WTC11 (cell line): ENCODE measurements around the gene C9. TPM values are rescaled to one million over a fixed set of nuclear protein-coding genes. Genes with fewer than 3 reads are reported as not detected.

Experiments
- ATAC-seq: fragments of 200-7000 bp; cut with Tn5 transposase; 2 replicates; pipeline ENCODE4 v1.10.0; 2021; ENCODE audit warnings: mild to moderate bottlenecking, moderate library complexity
- CTCF ChIA-PET: fragments of 300-600 bp; sonication (Branson Sonifier 250); formaldehyde crosslinking; loops from one replicate; lab custom pipeline; 2021; ENCODE audit warnings: antibody characterized with exemption; lab: Charles Lee
- POLR2A ChIA-PET: fragments of 350-600 bp; sonication (Branson Sonifier 250); formaldehyde crosslinking; loops from one replicate; lab custom pipeline; 2021; ENCODE audit warnings: antibody characterized with exemption; lab: Charles Lee
- DNase-seq: peaks from one replicate; pipeline ENCODE4 v3.0.0; 2021; ENCODE audit warnings: low spot score
- H3K27ac Mint-ChIP-seq: 2 replicates; pipeline ENCODE4 v1.8.0; 2021; ENCODE audit warnings: mixed read lengths
- H3K27me3 Mint-ChIP-seq: 2 replicates; pipeline ENCODE4 v1.8.0; 2021; ENCODE audit warnings: low read depth, mild to moderate bottlenecking, moderate library complexity, mixed read lengths
- H3K36me3 Mint-ChIP-seq: 2 replicates; pipeline ENCODE4 v1.8.0; 2021; ENCODE audit warnings: mixed read lengths
- H3K4me1 Mint-ChIP-seq: 2 replicates; pipeline ENCODE4 v1.8.0; 2022; ENCODE audit warnings: mixed read lengths
- H3K4me3 Mint-ChIP-seq: 2 replicates; pipeline ENCODE4 v1.8.0; 2021; ENCODE audit warnings: mild to moderate bottlenecking, moderate library complexity, mixed read lengths
- H3K9me3 Mint-ChIP-seq: 2 replicates; pipeline ENCODE4 v1.8.0; 2021; ENCODE audit warnings: mixed read lengths
- ATF3 ChIP-seq: sonication (generic); formaldehyde crosslinking; conservative IDR thresholded peaks from 2 replicates; pipeline ENCODE4 v1.8.1; 2022; ENCODE audit warnings: mild to moderate bottlenecking, missing genetic modification reagents
- ATF6 ChIP-seq: sonication (generic); formaldehyde crosslinking; IDR thresholded peaks from 2 replicates; pipeline ENCODE4 v1.8.1; 2023; ENCODE audit warnings: mild to moderate bottlenecking, missing genetic modification reagents
- CREB1 ChIP-seq: sonication (generic); formaldehyde crosslinking; IDR thresholded peaks from 2 replicates; pipeline ENCODE4 v1.8.0; 2023; ENCODE audit warnings: mild to moderate bottlenecking, missing genetic modification reagents
- E2F1 ChIP-seq: sonication (generic); formaldehyde crosslinking; IDR thresholded peaks from 2 replicates; pipeline ENCODE4 v1.8.0; 2022; ENCODE audit warnings: mild to moderate bottlenecking, missing genetic modification reagents
- E2F4 ChIP-seq: sonication (generic); formaldehyde crosslinking; IDR thresholded peaks from 2 replicates; pipeline ENCODE4 v1.8.1; 2022; ENCODE audit warnings: low read depth, mild to moderate bottlenecking, moderate library complexity, missing genetic modification reagents, borderline replicate concordance
- ERG ChIP-seq: fragments of 250-450 bp; sonication (Bioruptor Pico); IDR thresholded peaks from 2 replicates; pipeline ENCODE4 v1.8.0; 2021; ENCODE audit warnings: mild to moderate bottlenecking
- ESRRA ChIP-seq: sonication (generic); formaldehyde crosslinking; IDR thresholded peaks from 2 replicates; pipeline ENCODE4 v1.8.1; 2022; ENCODE audit warnings: mild to moderate bottlenecking, missing genetic modification reagents, borderline replicate concordance
- FOXJ3 ChIP-seq: sonication (generic); formaldehyde crosslinking; IDR thresholded peaks from 2 replicates; pipeline ENCODE4 v1.9.0; 2021; ENCODE audit warnings: missing genetic modification reagents, mild to moderate bottlenecking, borderline replicate concordance
- HMGA2 ChIP-seq: fragments of 250-450 bp; sonication (Bioruptor Pico); IDR thresholded peaks from 2 replicates; pipeline ENCODE4 v1.4.0; 2021; ENCODE audit warnings: mild to moderate bottlenecking, moderate library complexity
- JUN ChIP-seq: sonication (generic); formaldehyde crosslinking; IDR thresholded peaks from 2 replicates; pipeline ENCODE4 v1.8.0; 2023; ENCODE audit warnings: mild to moderate bottlenecking, missing genetic modification reagents
- MXD4 ChIP-seq: fragments of 250-450 bp; sonication (Bioruptor Pico); IDR thresholded peaks from 2 replicates; pipeline ENCODE4 v1.8.0; 2021; ENCODE audit warnings: mild to moderate bottlenecking, moderate library complexity, borderline replicate concordance
- NR2C2 ChIP-seq: sonication (generic); formaldehyde crosslinking; IDR thresholded peaks from 2 replicates; pipeline ENCODE4 v1.8.0; 2022; ENCODE audit warnings: mild to moderate bottlenecking, missing genetic modification reagents
- PRDM15 ChIP-seq: sonication (generic); formaldehyde crosslinking; IDR thresholded peaks from 2 replicates; pipeline ENCODE4 v1.8.0; 2022; ENCODE audit warnings: missing genetic modification reagents
- STAT6 ChIP-seq: sonication (generic); formaldehyde crosslinking; conservative IDR thresholded peaks from 2 replicates; pipeline ENCODE4 v1.8.1; 2023; ENCODE audit warnings: mild to moderate bottlenecking, low read depth, missing genetic modification reagents, moderate library complexity
- ZNF423 ChIP-seq: fragments of 250-450 bp; sonication (Bioruptor Pico); IDR thresholded peaks from 2 replicates; pipeline ENCODE4 v2.1.2; 2022; ENCODE audit warnings: mild to moderate bottlenecking, moderate library complexity
- total RNA-seq: library from RNA; stranded (reverse); gene quantifications from 3 replicates; pipeline ENCODE4 v1.2.3, GENCODE V29; 2021

The C9 gene
- total RNA-seq, 1 experiment from 2014 or later, result 0.07 TPM

- TF ChIP-seq ATF6 (CRISPR knock-in tag) (no peak), CREB1 (no peak), E2F1 (CRISPR knock-in tag) (no peak)
- TF ChIP-seq, all 79 proteins: peak for 0
Observed at GRCh38 chr5:39373791-39374190, 9.5 kb upstream of the C9 start (continued).

GRCh38 chr5:39371367-39371635 is 7.0 kb upstream of the C9 start:
- no peak for TF ChIP-seq E2F4 (CRISPR knock-in tag)
- TF ChIP-seq STAT6, result no peak
- TF ChIP-seq ESRRA (CRISPR knock-in tag), result no peak
- TF ChIP-seq NR2C2 (CRISPR knock-in tag), result no peak
- TF ChIP-seq MXD4 (CRISPR knock-in tag), result no peak
- no peak for TF ChIP-seq ATF6 (CRISPR knock-in tag)
- no peak for TF ChIP-seq FOXJ3
- TF ChIP-seq ERG (CRISPR knock-in tag), result no peak
- TF ChIP-seq JUN (CRISPR knock-in tag), result no peak
- no peak for TF ChIP-seq HMGA2 (CRISPR knock-in tag)
- no peak for TF ChIP-seq PRDM15 (CRISPR knock-in tag)
- no peak for TF ChIP-seq ATF3 (CRISPR knock-in tag)
- no peak for TF ChIP-seq ZNF423 (CRISPR knock-in tag)
- DNase-seq (no peak), ATAC-seq (no peak)
- H3K27me3 Mint-ChIP-seq, result no peaks in the 10 kb centered on the region
- no peaks in the 10 kb centered on the region for H3K9me3 Mint-ChIP-seq
- CTCF ChIA-PET, result interaction anchor here (1.6 to 1.7 kb wide), 2 partner anchors 88 to 177 kb away, joined by 4 read pairs; no protein-coding TSS in a partner anchor
- no peak overlapping the region for H3K4me3 Mint-ChIP-seq
- no peak overlapping the region for H3K27ac Mint-ChIP-seq
- H3K4me1 Mint-ChIP-seq, result peaks cover 22% of the 10 kb centered on the region
- POLR2A ChIA-PET, result no interaction called here
- H3K36me3 Mint-ChIP-seq, result no peaks in the 10 kb centered on the region
